GM18520 (cell line): Measurements from ENCODE around the gene BHLHE40.

Source experiments
- ATAC-seq: cut with Tn5 transposase; IDR thresholded peaks from one replicate; pipeline ENCODE4 v1.9.1; 2021; ENCODE audit not compliant: unreplicated experiment

BHLHE40 gene

GRCh38 chr3:5016211-5017161 is 37.2 kb downstream of the BHLHE40 start:
- peak; percentile 51 for ATAC-seq

DNA sequence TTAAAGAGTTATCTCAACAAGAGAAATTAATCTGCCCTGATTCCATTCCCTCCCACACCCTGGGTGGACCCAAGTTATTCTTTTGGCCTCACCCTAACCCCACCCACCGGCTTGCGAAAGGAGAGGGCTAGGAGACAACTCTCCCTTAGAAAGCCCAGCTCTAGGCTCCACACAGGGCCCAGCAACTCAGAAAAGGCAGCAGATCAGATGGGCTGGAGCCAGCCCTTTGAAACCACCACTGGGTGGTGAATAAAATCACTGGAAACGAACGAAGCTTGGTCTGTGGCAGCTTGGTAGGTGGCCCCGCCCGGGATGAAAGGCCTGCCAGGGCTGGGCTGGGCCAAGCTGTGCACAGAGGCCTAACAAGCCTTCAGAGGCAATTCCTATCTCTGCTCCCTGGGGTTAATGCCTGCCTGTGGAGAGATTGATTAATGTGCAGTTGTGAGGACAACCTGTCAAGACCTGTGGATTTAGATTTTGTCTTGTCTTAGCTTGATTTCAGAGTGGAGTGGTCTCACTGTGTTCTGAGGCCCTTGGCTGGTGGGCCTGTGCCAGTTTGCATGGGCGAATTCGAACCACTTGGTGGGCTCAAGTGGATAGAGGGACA is 38.8 kb downstream of the BHLHE40 start:
- ATAC-seq, result no peak

- ATAC-seq, result no peak
These were observed 40.4 kb downstream of the BHLHE40 start for GRCh38 chr3:5019411-5020241.

DNA sequence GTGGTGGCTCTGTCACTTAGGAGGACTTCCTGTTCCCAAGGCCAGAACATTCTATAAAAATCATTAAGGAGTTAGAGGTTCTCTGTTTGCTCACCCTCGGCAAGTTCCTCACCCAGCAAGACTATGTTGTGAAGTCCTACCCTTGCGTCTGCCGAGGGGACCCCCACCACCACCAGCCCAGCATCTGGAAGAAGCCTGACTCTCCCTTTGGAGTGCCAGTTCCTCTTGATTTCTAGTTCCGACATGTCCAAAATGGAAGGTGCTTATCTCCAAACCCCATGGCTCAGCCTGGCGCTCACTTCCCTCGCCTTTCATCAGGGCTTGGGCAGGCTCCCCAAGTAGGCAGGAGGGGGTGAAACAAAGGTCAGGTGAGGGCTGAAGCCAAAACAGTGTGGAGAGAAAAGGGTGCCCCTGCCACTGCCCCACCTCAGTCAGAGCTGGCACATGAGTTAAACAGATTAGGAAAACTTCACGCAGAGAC is 41.0 kb downstream of the BHLHE40 start:
- ATAC-seq, result no peak

DNA sequence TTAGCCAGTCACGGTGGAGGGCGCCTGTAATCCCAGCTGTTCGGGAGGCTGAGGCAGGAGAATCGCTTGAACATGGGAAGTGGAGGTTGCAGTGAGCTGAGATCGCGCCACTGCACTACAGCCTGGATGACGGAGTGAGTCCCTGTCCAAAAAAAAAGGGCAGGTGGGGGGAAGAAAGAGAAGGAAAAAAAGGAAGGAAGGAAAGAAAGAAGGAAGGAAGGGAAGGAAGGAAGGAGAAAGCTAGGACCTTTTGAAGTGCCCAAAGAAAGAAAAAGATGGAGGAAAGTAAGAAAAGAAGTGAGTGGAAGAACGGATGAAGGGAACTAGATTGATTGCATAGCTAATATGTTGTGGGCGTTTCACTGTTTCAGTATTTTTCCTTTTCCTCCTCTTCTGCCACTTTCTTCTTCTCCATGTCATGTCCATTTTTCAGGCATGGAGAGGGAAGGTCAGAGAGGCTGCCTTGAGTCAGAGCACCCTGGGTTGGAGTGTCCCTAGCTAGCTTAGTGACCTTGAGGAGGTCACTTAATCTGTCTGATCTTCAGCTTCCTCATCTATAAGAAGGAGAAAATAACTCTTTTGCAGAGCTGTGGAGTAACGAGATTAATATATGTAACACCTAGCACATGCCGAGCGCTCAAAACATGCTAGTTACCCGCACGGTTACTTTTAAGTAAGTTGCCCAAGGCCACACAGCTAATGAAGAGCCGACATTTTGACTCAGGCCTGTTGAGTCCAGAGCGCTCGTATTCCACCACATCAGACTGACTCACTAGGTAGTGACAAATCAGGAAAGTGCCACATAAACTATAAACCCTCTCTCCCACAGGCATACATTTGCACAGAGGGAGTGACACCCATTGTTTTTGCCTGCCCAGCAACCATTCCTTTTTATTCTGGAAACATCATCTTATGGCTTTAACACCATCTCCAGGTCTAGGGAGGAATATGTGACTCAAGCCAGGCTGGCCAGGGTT is 42.2 kb downstream of the BHLHE40 start:
- no peak for ATAC-seq

DNA sequence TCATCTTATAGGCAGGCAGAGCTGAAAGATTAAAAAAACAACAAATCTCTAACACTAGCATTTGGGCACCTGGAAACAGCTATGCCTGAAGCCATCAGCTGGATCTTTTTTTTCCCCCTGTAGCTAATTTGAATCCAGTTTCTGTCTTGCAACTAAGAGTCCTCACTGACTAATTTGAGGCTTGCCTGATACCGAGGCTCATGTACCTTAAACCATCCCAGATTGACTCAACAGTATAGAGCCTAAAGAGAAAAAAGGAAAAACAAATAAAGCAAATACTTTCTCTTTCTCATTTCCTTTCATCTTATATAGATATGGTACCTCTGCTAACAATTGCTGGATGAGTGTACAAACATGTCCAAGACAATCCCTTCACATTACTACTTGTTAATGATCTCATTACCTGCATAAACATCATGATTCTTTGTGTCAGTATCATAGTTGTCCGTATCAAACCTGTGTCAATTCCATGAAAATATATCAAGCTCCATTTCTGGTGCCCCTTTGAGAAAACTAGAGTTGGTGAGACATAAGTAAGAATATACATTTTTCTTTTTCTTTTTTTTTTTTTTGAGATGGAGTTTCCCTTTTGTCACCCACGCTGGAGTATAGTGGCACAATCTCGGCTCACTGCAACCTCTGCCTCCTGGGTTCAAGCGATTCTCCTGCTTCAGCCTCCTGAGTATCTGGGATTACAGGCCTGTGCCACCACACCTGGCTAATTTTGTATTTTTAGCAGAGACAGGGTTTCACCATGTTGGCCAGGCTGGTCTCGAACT is 43.1 kb downstream of the BHLHE40 start:
- ATAC-seq, result peak; percentile 80

DNA sequence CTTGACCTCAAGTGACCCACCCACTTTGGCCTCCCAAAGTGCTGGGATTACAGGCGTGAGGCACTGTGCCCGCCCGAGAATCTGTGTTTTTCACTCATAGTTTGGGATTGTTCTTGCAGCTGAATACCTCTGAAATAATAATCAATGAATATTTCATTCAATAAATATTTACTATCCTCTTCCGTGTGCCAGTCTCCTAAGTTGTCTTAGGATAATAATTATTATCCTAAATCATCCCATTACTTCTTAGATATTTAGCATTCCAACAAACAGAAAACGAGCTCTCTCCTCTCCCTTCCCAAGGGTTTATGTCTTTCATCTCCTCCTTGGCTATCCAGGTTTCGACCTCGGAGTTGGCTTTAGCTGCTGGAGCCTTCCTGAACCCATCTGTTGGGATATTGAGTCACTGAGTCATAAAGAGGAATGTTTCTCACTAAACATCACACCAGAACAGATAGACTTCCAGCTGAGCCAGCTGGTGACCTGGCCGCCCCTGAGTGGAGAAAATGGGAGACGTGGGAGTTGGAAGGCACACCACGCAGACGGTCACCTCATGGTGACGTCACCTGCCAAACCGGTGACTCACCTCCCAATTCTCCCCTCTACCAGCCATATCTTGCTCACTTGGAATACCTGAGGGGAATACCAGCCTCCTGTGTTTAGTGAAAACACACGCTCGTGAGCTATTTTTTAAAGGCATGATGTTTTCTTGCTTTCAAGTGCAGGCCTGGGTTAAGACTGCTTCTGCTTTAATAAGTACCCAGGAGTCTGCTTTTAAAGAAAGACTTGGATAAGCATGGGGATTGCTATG is 43.9 kb downstream of the BHLHE40 start:
- no peak for ATAC-seq

DNA sequence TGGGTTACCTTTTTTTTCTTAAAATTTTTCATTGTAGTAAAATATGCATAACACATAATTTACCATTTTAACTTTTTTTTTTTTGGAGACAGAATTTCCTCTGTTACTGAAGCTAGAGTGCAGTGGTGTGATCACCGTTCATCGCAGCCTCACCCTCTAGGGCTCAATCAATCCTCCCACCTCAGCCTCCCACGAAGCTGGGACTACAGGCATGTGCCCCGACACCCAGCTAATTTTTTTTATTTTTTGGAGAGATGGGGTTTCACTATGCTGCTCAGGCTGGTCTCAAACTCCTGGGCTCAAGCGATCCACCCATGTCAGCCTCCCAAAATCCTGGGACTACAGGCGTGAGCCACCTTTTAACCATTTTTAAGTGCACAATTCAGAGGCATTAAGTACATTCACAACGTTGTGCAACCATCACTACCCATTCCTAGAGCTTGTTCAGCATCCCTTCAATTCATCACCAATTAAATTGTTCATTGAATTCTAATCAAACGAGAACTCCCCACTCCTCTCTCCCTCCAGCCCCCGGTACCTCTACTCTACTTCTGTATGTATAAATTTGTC is 44.6 kb downstream of the BHLHE40 start:
- ATAC-seq, result no peak

DNA sequence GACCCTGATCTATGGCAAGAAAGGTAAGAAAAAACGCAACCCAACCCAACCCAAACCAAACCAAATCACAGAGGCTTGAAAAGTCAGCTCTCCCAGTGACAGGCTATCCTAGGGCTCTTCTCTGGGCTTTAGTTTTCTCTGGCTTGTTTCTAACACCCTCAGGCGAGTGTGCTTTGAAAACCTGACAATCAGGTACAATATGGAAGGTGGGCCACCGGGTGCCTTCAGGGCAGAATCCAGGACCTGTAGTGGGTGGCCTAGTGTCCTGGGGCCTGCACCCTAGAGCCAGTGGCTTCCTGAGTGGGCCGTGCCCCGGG is 46.8 kb downstream of the BHLHE40 start:
- no peak for ATAC-seq

- no peak for ATAC-seq
These were observed 50.5 kb downstream of the BHLHE40 start for GRCh38 chr3:5029715-5030114.

DNA sequence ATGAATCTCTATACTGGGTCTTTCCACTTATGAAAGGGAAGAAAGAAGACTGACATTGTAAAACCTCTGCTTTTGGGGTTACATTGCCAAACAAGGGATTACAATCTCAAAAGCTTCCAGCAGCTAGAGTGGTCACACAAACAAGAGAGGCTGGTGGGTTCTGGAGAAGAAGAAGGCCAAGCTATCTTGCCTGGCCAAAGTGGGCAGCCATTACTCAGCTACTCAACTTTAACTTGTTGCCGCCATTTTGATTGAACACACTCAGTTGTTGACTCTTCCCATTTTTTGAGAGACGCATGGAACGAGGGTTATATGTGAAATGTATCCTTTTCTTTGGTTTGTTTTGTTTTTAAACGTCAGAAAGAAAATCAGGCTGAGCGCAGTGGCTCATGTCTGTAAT is 50.9 kb downstream of the BHLHE40 start:
- no peak for ATAC-seq

GRCh38 chr3:5032844-5033243 is 53.6 kb downstream of the BHLHE40 start:
- ATAC-seq, result no peak
